Fibroblast of skin of back (primary cell): ENCODE results near the gene AGER. TPM values are rescaled to one million over a fixed set of nuclear protein-coding genes. Genes with fewer than 3 reads are reported as not detected.
"Not testable (repeated sequence)": the region's sequence is repeated elsewhere in the genome, so short reads cannot be mapped to it uniquely, and the experiment has no call there.

Source experiments
- DNase-seq: peaks from one replicate; pipeline ENCODE4 v3.0.0-alpha.2; 2013
- polyA plus RNA-seq, 2 experiments: library from polyadenylated mRNA; unstranded; fragments of 120-200 nt; gene quantifications; one replicate each; pipeline ENCODE4 v1.2.1, GENCODE V29; 2013; ENCODE audit not compliant: insufficient read length in 2 of 2

Gene AGER
- polyA plus RNA-seq (2013, experiment 1 of 2; ENCODE audit: insufficient read length): 5.5 TPM
- polyA plus RNA-seq (2013, experiment 2 of 2; ENCODE audit: insufficient read length): 3.2 TPM

DNA sequence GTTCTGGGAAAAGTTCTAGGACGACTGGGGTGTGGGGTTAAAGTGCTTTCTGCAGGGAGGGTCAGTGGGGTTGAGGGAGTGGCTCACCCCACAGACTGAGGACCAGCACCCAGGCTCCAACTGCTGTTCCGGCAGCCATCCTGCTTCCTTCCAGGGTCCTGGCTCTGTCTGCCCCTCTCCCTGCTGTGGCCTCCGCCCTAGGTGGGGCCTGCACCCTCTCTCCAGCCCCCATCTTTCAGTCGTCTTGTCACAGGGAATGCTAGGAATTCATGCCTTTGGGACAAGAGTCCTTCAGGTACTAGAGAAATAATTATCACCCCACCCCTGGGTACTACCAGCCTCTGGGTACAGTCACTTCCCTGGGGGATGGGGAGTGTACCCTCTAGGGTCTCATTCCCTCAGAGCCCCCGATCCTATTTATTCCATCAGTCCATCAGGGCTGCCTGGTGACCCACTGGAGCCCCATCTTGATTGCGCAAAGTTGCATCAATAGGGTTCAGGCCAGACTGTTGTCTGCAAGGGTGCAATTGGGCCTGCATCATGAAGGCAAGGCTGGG is at the start of gene AGER:
TSS of gene AGER (minus strand) at position 170 of the 557 bp plus-strand sequence. CDS start at position 139, 31 bp downstream.
- DNase-seq: no peak

DNA sequence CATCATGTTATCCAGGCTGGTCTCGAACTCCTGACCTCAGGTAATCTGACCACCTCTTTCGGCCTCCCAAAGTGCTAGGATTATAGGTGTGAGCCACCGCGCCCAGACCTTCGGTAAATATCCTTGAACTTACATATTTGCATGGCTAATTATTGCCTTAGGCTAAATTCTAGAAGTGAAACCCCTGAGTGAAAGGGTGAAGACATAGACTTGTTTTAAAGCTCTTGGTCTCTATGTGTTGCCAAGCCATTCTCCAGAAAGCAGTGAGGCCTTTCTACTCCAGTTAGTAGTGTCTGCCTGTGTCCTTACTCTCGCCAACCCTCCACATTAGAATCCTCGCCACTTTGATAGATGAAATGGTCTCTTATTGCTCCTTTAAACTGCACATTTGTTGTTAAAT is 42.4 kb upstream of the AGER start:
- DNase-seq: no peak

DNA sequence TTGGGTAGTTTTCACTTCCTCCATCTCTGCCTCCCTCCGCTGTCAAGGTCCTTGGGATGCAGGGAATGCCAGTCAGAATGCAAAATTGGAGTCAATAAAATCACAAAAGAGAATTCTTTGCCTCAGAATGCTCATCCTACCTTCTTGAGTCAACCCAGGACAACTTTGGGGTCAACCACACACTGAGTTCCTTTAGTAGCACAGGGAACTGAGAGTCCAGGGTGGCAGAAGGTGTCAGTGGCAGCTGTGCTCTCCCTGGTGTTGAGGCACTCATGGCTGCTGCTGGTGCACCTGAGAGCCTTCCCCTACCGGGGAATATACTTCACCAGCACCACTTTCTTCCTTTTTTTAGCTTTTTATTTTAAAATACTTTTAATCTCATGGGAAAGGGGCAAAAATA is 40.6 kb upstream of the AGER start:
- DNase-seq: no peak

DNA sequence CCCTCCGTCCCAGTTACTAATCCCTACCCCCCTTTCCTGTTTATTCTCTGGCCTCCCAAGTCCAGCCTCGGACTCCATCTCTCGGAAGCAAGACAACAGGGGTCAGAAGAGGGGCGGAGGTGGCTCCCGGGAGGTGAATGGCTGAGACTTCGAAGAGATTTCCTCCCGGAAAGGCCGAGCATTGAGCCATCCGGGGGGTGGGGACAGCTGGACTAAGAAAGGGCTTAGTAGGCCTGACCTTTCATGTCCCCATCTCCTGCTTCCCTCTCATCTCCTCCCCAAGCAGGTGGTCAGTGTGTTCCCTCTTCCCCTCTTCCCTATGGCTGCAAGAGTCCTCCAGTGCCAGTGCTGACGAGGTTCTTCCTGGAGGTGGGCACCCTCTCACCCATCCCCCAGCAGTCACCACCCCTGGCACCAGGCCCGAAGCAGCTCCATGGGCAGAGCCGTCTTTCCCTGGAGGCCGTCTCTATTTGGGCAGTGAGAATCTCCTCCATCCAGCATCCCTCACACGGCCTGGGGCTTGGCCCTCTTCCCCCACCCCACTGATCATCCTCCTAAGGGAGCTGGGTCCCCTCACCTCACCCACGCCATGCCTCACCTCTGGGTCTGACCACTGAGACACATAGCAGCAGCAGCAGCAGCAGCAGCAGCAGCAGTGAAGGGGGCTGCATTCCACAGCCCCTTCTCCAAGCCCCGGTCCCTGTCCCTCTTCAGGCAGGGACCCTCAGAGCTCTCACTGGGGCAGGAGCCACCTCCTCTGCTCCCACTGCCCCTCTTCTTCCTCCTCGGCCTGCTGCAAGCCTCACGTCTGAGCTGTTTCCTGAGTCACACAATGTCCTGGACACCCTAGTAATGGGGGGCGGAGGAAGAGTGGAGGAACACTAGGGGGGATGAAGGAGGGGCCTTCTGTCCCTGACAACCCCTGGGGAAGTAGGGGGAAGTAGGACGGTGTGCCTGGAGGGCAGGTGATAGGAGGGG is 39.5 kb upstream of the AGER start, which contains the start of gene NOTCH4:
TSS of gene NOTCH4 (minus strand) at position 810 of the 978 bp plus-strand sequence. CDS start at position 671, 139 bp downstream.
- DNase-seq: no peak

DNA sequence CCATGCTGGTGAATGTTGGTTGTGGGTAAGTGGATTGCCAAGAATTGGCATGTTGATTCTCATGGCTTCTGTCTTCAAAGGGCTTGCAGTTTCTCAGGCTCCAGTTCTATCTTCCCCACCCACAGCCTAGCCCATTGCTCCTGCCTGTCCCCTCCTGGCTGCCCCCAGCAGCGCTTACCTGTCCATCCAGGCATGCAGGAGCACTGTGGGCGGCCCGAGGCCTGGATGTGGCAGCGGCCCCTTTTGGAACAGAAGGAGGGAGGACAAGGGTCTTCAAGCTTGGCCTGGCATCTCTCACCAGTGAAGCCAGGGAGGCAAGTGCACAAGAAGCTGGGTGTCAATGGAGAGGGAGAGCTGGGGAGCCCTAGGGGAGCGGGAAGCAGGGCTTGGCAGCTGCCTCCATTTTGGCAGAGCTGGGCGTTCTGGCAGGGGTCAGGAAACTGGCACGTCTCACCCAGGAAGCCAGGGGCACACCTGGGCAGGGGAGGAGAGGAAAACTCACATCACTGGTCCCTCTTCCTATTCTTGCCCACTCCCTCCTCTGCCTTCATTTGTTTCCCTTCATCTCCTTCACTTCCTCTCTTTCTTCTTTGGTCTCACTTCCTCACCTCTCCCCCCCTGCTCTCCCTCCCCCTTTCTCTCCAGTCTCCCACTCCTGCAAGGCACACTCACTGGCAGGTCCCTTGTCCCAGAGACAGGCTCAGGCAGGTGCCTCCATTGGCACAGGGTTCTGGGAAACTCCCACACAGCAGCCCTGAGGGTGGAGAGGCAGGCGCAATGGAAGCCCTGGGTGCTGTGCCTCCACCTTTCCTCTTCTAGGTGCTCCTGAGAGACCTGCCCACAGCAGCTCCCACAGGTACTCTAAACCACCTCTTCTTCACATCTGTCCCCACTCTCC is 38.5 kb upstream of the AGER start:
- no peak for DNase-seq

DNA sequence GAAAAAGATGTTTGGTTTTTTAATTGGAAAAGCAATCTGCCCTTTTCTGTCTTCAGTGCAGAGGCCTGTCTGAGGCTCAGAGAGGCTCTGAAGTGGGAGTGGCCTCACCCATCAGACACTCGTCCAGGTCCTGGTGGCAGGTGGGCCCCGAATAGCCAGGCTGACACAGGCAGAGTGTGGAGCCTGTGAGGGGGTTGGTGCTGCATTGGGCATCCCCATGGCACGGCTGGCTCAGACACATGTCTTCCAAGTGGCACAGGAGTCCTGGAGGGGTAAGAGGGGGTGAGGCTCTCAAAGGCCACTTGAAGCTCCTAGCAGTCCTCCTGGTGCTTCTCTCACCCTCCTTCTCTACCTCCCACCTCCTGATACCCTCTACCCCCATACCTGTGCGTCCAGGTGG is 36.0 kb upstream of the AGER start:
- DNase-seq: no peak

DNA sequence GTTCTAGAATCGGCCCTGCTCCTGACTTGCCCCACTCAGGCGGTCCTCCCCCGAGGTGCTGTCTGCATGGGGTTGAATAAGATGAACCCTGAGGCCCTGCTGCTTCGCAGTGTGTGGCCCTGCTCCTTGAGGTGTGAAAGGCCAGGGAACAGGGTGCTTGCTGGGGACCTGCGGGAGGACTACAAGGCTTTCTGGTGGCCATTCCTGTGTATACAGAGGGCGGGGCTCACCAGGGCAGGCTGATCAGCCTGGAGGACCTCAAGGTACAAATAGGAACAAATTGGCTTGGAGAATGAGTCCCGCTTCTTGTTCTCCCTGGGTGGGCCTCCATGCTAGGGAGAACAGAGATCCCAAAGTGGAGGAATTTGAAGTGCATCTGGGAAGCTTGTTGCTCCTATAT is 34.1 kb upstream of the AGER start:
- no peak for DNase-seq

DNA sequence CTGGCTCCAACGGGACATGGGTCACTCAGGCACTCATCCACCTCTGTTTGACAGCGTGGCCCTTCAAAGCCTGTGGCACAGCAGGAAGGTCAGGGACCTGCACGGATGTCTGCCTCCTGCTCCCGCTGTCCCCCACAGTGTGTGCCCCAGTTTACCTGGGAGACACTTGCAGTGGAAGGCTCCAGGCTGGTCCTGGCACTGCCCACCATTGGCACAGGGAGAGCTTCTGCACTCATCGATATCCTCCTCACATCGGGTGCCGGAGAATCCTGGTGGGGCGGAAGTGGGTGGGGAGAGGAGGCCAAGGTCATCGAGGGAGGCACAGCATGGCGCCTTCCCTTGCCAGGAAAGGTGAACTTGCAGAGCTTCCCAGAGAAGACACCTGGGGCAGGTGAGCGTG is 32.9 kb upstream of the AGER start:
- no peak for DNase-seq

DNA sequence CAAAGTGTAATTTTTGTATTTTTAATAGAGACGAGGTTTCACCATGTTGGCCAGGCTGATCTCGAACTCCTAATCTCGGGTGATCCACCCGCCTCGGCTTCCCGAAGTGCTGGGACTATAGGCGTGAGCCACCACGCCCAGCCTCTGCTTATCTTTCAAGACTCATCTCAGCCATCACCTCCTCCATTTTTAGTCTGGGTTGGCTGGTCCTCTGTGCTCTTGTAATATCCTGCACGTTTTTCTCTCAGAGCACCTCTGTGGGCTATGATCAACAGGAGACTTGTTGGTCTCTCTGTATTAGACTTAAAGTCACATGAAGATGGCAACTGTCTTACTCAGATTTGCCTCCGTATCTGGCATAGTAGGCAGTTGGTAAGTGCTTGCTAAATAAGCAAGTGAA is 32.2 kb upstream of the AGER start:
- no peak for DNase-seq

DNA sequence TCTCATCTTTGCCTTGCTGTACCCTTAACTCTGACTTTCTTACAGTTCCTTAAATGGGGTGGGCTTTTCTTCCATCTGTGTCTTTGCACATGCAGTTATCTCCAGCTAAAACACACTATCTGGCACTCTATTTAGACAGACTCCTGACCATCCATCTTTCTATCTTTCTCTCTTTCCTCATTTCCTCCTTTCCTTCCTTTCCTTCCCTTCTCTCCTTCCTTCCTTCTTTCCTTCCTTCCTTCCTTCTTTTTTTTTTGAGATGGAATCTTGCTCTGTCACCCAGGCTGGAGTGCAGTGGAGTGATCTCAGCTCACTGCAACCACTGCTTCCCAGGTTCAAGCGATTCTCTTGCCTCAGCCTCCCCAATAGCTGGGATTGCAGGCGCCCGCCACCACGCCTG is 31.6 kb upstream of the AGER start:
- DNase-seq: no peak

DNA sequence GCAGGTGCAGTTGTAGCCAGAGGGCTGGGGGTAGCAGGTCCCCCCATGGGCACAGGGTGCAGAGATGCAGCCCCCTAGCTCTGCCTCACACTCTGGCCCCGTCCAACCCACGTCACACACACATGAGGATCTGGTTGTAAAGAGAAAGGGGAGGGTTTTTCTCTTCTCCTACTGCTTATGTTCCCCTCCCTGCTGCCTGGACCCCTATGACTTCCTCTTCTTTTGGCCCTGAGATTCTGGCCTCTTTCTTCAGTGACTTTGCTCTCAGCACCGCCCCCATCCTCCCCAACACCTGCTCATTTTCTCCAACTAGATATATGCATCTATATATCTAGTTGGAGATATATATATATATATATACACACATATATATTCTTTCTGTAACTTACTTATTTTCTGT is 30.1 kb upstream of the AGER start:
- no peak for DNase-seq

DNA sequence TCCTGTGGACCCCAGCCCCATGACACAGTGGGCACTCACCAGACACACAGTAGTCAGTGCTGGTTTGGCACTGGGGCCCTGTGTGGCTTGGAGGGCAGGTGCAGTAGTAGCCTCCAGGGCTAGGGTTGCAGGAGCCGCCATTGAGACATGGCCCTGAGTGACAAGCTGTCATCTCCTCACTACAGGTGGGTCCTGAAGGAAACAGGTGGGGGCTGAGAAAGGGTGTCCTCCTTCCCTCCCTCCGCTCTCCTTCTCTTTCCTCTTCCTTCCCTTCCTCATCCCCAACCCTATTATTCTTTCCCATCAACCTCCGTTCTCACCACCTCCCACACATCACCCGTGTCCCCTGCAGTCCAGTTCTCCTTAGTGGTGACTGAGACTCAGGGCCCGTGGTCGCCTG is 29.6 kb upstream of the AGER start:
- DNase-seq: no peak

DNA sequence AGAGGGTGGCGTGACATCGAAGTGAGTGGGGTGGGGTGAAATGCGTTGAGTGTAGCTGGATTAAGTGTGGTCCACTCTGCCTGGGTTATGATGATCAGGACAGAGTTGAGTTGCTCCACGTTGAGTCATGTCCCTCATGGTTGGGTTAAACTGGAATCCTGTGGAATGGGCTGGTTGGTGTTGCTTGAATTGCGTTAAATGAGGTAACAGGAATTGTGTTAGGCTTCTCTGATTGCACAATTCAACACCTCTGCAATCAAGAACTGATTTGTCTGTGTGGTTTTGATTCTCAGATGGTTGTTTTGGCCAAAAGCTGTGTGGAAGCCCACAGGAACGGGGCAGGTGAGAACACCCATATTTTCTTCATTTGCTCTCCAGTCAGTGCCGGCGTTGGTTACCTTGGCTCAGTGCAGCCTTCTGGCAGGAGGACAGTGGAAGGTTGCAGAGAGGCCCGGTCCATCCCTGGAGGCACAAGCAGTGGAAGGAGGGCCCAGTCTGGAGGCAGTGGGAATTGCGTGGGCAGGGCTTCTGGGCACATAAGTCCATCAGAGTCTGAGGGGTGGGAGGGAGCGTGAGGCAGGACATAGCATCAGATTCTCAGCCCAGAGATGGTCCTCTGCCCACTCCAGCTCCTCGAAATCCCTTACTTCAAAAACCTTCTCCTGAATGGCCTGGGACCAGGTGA is 28.2 kb upstream of the AGER start:
- no peak for DNase-seq

DNA sequence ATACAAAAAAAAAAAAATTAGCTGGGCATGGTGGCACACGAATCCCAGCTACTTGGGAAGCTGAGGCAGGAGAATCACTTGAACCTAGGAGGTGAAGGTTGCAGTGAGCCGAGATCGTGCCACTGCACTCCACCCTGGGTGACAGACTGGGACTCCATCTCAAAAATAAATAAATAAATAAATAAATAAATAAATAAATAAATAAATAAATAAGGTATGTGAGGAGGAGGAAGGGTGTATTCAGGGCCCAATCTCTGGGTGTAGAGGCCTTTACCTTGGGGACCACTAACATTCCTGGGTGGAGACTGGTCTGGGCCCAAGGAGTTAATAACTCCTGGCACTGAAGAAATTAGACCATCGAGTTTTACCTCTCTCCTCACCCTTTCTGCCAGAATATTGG is 27.4 kb upstream of the AGER start:
- DNase-seq: not testable (repeated sequence)

DNA sequence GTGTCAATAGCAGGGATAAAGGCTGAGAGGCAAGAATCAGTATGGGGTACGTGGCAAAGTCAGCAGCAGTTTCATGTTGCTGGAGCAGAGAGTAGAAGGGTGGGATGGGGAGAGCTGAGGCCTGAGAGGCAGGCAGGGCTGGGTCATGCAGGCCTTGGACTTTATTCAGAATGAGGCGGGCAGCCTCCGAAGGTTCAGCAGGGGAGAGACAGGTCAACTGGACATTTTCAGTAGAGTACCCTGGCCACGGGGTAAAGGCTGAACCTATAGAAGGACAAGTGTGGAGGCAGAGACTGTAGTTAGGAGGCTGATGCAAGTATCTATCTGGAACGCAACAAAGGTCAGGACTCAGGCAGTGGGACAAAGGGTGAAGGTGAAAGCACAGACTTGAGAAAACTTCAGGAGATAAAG is 26.1 kb upstream of the AGER start:
- DNase-seq: no peak

DNA sequence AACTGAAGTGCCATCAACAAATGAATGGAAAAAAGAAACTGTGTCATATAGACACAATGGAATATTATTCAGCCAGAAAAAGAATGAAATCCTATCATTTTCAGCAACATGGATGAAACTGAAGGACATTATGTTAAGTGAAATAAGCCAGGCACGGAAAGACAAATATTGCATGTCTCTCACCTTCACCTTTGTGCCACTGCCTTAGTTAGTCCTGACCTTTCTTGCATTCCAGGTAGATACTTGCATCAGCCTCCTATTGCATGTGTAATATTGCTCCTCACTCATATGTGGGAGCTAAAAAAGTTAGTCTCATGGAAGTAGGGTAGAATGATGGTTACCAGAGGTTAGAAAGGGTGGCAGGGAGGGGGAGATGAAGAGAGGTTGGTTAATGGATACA is 24.9 kb upstream of the AGER start:
- no peak for DNase-seq

DNA sequence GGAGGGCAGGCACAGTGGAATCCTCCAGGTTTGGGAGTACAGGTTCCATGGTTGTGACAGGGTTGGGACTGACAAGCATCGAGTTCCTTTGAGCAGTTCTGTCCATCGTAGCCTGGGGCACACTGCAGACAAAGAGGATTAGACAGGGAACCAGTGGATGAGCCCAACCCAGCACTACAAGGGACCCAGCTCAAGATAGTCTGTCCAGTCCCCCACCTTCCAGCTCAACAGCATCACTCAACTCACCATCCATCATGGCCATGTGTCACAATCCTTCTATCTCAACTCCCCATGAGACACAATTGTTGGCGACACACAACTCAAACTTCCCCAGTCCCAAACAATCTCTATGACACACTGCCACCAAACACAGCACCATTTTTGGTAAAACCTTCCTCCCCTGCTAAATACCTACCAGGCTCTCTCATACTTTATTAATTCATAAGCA is 20.2 kb upstream of the AGER start:
- DNase-seq: no peak

DNA sequence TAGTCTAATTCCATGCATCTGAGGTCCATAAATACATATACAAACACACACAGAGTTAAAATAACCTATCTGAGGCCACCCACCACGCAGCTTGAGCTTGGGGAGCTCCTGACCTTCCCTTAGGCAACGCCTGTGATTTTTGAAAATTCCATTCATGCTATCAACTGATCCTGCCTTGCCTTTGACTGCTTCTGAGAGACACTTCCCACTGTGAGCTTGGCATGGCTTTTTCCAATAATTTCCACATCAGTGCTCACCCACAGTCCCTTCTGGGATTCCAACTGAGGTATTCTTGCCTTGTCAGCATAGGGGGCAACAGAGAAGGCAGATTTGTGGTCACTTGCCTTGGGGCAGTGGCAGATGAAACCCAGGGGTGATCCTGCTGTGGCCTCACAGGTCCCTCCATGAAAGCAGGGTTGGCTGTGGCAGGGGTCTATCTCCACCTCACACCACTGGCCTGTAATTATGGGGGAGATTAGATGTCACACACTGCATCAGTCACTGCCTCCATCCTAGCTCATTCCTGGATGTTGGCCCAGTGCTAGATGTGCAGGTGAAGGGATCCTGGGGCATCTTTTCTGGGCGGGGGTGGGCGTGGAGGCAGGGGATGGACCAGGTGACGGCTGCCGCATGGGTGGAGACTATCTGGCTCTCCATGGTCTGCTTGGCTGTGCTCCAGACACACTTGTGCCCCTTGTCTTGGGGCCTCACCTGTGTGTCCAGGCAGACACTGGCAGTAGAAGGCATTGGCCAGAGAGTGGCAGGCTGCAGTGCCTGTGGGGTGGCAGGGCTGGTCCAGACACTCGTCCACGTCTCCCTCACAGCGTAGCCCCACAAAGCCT is 19.6 kb upstream of the AGER start:
- DNase-seq: no peak

DNA sequence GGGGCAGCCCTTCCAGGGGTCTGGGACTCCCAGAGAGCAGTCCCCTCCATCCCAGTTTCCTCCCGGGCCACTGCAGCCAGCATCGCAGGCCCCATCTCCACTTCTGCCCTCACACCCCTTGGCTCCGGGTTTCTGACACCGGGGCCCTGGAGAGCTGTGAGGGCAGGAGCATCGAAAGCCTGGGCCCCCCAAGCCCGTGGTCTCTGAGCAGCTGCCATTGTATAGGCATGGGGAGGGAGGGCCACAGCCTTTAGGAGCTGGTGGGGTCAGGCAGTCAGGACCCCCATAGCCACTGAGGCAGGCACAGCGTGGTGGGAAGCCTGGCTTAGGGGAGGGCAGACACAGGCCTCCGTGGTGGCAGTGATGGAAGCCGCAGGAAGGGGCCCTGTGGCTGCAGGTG is 18.1 kb upstream of the AGER start:
- no peak for DNase-seq

DNA sequence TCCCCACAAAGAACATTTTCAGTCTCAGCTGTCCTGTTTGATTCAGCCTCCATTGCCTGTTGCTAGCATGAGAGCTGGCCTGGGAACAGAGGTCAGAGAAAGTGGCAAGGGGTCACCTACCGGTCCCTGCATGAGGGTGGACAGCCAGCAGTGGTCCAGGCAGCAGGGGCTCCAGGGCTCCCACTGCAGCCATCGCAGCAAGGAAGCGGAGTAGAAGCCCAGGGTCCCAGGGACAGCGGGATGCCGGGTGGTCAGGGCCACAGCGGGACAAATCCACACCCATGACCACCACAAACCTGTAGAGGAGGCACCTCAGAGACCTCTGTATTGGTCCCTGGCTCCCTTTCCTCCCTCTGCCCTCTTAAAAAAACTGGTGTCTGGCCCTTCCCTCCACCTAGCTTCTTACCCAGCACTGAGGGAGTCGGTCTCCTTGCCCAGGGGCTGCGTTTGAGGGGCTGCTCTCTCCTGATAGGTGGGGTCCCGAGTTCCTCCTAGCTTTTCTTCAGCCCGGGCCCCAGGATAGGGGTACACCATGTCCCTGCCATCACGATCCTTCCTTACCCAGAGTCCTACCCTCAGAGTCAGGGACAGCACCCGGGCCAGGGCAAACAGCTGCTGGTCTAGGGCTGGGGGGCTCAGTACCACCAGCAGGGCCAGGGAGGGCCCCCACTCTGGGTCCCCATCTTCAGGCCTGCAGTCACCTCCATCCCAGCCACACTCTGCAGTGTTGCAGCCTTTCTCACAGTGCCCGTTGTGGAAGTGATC is 16.8 kb upstream of the AGER start:
- no peak for DNase-seq
